Heart left ventricle (tissue), 13 donors: ENCODE measurements around the gene ANXA3.

ENCODE experiments used
- CTCF ChIP-seq, 12 donors: fragments of 200-600 bp; sonication (generic) in 4 of 12; IDR thresholded peaks; one replicate each; pipeline versions ENCODE4 v1.5.0 to v1.8.0; 2018 to 2022; ENCODE audit warnings: antibody characterized with exemption in 12 of 12, mild to moderate bottlenecking in 5 of 12
- POLR2A ChIP-seq, 2 donors: fragments of 450-650 bp; IDR thresholded peaks; one replicate each; pipeline ENCODE4 v1.6.1; 2017; ENCODE audit warnings: antibody characterized with exemption in 2 of 2, mild to moderate bottlenecking in 2 of 2, moderate library complexity in 2 of 2
- donor health status: ischemic (EF 13 %, LVEDD 7.1; RV severe dilation, severe dysfunction).
- donor health status: DM: no; HTN: yes; CAD: no.
- donor health status: DM: no; HTN: no; CAD: no.
- donor health status: ischemic (EF 25% LVEDD 6.9; RV normal size, moderate dysfunction).
- donor health status: ischemic (EF 25% LVEDD 5.7; RV mildly dilated, moderate dysfunction).
- donor health status: ischemic (EF 35%, LVEDD 5.7; RV mildly dilated, moderate dysfunction).
- donor health status: nonischemic (EF 11% LVEDD 7.7; RV severe dilation, severe dysfunction).
- donor health status: DM: yes; HTN: yes; CAD: no.
- donor health status: PGD.
- donor health status: ischemic (EF 29% LVEDD 5.4; RV normal size, mild dysfunction).
- donor health status: nonischemic (EF 23%, LVEDD 6.1; RV moderate dilation, normal function).

GRCh38 chr4:78571804-78572203, 20.2 kb downstream of the ANXA3 start:
- TF ChIP-seq CTCF (IDR thresholded peaks at IDR 0.05) = no peak
- no peak for TF ChIP-seq POLR2A (IDR thresholded peaks at IDR 0.05)
